ENCODE data around the gene MICALL2.

The MICALL2 gene

DNA sequence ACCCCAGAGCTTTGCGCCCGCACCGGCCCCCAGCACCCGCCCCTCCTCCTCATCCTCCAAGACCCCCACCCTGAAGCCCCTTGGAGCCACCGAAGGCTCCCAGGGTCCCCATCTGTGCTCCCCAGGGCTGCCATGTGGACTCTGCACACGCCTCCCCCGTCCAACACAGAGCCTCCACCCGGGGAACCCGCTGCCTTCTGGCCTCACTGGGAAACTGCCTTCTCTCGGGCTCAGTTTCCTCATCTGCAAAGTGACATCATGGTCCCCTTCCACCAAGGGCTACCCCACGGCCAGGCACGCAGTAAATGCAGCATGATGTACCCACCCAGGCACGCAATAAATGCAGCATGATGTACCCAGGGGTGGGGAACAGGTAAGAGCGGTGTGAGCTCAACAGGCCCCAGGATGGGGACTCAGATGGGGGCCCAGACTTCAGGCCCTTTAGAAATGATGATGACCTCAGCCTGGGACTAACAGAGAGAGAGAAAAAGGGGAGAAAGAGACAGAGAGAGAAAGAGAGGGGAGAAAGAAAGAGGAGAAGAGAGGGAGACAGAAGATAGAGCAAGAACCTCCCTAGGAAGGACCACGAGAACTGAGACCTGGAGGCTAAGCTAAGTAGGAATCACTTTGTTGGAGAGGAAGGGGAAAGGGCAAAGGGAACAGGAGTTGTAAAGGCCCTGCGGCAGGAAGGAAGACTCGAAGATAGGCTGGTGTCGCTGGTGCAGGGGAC lies 2.5 kb upstream of the MICALL2 start:
- TF ChIP-seq, protein P1, sequence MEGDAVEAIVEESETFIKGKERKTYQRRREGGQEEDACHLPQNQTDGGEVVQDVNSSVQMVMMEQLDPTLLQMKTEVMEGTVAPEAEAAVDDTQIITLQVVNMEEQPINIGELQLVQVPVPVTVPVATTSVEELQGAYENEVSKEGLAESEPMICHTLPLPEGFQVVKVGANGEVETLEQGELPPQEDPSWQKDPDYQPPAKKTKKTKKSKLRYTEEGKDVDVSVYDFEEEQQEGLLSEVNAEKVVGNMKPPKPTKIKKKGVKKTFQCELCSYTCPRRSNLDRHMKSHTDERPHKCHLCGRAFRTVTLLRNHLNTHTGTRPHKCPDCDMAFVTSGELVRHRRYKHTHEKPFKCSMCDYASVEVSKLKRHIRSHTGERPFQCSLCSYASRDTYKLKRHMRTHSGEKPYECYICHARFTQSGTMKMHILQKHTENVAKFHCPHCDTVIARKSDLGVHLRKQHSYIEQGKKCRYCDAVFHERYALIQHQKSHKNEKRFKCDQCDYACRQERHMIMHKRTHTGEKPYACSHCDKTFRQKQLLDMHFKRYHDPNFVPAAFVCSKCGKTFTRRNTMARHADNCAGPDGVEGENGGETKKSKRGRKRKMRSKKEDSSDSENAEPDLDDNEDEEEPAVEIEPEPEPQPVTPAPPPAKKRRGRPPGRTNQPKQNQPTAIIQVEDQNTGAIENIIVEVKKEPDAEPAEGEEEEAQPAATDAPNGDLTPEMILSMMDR (IDR thresholded peaks at IDR 0.05; ENCODE audit: low read depth, low read length) = no peak
- H3K4me3 ChIP-seq (replicated peaks in 1 of 2; ENCODE audit: low read depth in 2 of 2, low read length in 2 of 2) = no peak overlapping the region
- DNase-seq (ENCODE audit: low read depth in 2 of 2) = no peak

DNA sequence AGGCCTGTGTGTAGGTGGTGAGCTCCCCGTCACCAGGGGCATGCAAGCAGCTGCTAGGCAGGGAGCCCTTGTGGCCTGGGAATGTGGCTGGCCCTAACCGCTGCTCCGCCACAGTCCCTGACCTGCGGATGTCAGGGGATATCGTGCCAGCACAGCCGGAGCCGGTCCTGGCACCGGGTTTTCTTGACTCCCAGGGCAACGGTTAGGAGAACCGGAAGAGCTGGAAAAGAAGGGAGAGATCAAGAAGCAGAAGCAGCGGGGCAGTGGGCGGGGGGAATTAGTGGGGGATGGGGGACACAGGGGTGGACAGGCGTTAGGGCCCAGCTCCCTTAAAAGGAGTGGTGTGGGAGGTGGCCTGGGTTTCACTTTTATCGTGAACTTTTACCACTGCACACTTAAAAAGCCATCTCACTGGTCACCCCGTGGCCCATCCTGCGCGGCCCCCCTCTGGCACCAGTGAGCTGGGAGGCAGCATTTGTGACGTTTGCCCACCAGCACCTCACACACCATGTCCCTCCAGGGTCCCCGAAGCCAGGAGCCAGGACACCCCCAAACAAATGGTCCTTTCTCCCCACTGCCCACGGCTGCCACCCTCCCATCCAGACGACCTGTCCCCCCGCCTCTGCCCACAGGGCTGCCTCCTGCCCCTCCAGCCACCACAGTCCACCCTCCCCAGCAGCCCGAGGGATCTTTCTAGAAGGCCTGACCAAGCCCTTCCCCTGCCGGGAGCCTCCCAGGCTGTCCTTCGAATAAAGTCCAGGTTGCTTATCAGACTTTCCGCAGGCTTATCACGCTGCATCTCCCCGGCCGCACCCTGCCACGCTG lies 1.8 kb upstream of the MICALL2 start:
- peak; percentile 59 to 84 for DNase-seq (ENCODE audit: low read depth in 2 of 2)
- H3K4me3 ChIP-seq (replicated peaks in 1 of 2; ENCODE audit: low read depth in 2 of 2, low read length in 2 of 2) = peak overlapping the region; percentile 13 to 45
- TF ChIP-seq, protein P1 (IDR thresholded peaks at IDR 0.05; ENCODE audit: low read depth, low read length) = no peak

DNA sequence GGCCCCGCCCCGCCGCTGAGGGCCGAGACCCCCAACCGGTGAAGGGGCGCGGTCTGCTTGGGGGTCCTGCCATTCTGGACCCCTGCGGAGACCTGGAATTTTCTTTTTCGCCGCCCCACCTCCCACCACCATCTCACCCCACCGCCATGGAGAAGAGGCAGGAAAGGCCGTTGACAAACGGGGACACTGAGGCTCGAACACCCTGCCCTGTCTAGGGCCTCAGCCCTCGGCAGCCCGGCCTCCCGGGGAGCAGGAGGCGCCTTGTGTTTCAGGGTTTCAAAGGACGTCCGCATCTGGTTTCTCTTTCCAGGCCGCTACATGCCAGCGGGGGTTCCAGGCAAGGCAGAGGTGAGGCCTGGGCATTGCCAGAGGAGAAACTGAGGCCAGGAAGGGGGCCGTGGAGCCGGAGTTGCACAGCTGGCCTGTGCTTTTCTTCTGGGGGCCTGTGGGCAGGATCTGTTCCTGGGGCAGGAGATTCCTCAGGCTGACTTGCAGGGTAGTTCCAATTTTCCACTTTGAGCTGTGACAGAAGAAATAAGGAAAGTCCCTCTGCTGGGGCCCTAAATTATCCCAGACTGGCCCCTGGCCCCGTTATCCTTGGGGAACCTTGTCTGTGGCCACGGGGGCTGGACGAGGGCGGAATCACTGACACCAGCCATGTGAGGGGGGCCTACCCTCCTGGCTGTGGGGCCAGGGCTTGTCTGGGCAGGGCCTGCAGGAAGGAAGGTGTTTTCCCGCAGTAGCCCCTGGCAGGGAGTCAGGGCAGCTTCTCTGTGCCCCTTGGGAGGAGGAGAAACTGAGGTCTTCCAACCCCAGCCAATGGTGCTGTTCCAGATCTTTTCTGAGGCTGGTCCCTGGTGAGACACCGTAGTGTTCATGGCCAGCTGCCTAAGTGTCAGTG lies 900 bp upstream of the MICALL2 start:
- TF ChIP-seq, protein P1 (IDR thresholded peaks at IDR 0.05; ENCODE audit: low read depth, low read length) = no peak
- H3K4me3 ChIP-seq (replicated peaks in 1 of 2; ENCODE audit: low read depth in 2 of 2, low read length in 2 of 2) = peak overlapping the region; percentile 45 to 46
- peak in 1 of 2 donors; percentile 24 for DNase-seq (ENCODE audit: low read depth in 2 of 2)

DNA sequence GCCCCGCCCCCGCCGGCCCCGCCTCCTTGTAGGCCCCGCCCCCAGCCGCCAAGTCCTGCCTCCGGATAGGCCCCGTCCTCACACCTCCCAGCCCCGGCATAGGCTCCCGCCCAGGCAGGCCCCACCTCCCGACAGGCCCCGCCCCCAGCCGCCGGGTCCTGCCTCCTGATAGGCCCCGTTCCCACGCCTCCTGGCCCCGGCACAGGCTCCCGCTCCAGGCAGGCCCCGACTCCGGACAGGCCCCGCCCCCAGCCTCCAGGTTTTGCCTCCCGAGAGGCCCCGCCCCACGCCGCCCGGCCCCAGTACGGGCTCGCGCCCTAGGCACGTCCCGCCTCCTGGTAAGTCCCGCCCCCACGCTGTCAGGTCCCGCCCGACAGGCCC lies 232 bp upstream of the MICALL2 start:
- TF ChIP-seq, protein P1 (IDR thresholded peaks at IDR 0.05; ENCODE audit: low read depth, low read length) = no peak
- peak; percentile 99 for DNase-seq (ENCODE audit: low read depth in 2 of 2)
- peak overlapping the region in 1 of 2 donors; percentile 96 for H3K4me3 ChIP-seq (replicated peaks in 1 of 2; ENCODE audit: low read depth in 2 of 2, low read length in 2 of 2)

DNA sequence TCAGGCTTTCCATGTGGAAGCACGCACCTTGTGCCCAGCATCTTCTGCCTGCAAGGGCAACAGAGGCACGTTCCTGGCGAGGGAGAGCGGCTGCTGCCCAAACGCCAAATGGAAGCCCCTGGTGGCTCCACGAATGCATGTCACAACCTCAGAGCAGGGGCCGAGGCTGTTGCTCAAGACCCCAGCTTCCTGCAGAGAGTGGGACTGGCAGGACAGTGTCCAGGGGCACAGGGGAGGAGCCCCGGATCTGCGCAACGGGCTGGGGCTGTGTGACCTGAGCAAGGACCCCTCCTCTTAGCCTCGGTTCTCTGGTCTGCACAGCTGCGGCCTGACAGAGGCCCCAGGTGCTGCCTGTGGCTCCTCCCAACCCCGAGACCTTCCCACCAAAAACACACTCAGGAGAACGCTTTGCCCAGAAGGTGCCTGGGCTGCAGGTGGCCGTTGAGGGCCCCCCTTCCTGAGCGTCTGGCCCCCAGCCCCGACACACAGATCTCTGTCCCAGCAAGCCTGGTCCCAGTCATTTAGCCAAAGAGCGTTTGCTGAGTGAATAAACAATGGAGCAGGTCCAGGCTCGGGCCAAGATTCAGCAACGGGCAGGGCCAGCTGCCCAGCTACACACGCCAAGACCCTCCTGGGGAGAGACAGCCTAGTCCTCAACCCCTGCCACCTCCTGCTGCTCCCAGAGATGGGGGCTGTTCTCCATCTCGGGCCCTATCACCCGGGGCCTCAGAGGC lies 1.2 kb downstream of the MICALL2 start:
- peak overlapping the region; percentile 89 to 96 for H3K4me3 ChIP-seq (replicated peaks in 1 of 2; ENCODE audit: low read depth in 2 of 2, low read length in 2 of 2)

More for the DNA sequence above, 1.2 kb downstream of the MICALL2 start:
- no peak for DNase-seq (ENCODE audit: low read depth in 2 of 2)
- TF ChIP-seq, protein P1 (IDR thresholded peaks at IDR 0.05; ENCODE audit: low read depth, low read length) = no peak

Measured in cardiac fibroblast (primary cell).